ENCODE data around the gene TM6SF1. TPM values are rescaled to one million over a fixed set of nuclear protein-coding genes. Genes with fewer than 3 reads are reported as not detected.

TM6SF1 gene
- total RNA-seq, 1 donor from 2014 or later: not detected

GRCh38 chr15:83170474-83171165, 63.2 kb downstream of the TM6SF1 start:
- Mint-ChIP-seq H3K27ac (no peak overlapping the region), H3K9me3 (peaks cover 53% of the 10 kb centered on the region), H3K27me3 (ENCODE audit: insufficient read depth, low read depth) (no peaks in the 10 kb centered on the region), H3K36me3 (peaks cover 53% of the 10 kb centered on the region), H3K4me3 (no peak overlapping the region), H3K4me1 (no peaks in the 10 kb centered on the region)
- DNase-seq (ENCODE audit: low spot score): no peak
- peaks cover 14% of the 10 kb centered on the region for H4K20me1 ChIP-seq (ENCODE audit: low read depth)
- TF ChIP-seq EZH2 (IDR thresholded peaks at IDR 0.05): no peak
- no peak for TF ChIP-seq EZH2phosphoT487 (IDR thresholded peaks at IDR 0.05)
- TF ChIP-seq, protein P1, sequence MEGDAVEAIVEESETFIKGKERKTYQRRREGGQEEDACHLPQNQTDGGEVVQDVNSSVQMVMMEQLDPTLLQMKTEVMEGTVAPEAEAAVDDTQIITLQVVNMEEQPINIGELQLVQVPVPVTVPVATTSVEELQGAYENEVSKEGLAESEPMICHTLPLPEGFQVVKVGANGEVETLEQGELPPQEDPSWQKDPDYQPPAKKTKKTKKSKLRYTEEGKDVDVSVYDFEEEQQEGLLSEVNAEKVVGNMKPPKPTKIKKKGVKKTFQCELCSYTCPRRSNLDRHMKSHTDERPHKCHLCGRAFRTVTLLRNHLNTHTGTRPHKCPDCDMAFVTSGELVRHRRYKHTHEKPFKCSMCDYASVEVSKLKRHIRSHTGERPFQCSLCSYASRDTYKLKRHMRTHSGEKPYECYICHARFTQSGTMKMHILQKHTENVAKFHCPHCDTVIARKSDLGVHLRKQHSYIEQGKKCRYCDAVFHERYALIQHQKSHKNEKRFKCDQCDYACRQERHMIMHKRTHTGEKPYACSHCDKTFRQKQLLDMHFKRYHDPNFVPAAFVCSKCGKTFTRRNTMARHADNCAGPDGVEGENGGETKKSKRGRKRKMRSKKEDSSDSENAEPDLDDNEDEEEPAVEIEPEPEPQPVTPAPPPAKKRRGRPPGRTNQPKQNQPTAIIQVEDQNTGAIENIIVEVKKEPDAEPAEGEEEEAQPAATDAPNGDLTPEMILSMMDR (IDR thresholded peaks at IDR 0.05): no peak
- H3K79me2 ChIP-seq (ENCODE audit: low read depth): peaks cover 100% of the 10 kb centered on the region
- H3K27ac ChIP-seq: no peak overlapping the region
- H2AFZ ChIP-seq (replicated peaks): no peak overlapping the region
- peaks cover 4% of the 10 kb centered on the region for H3K36me3 ChIP-seq
- no peaks in the 10 kb centered on the region for H3K27me3 ChIP-seq
- H3K4me2 ChIP-seq: no peak overlapping the region
- H3K4me1 ChIP-seq: no peaks in the 10 kb centered on the region
- no peaks in the 10 kb centered on the region for H3F3A ChIP-seq (ENCODE audit: low read depth)
- no peak overlapping the region for H3K9ac ChIP-seq
- H3K4me3 ChIP-seq: no peak overlapping the region
- peaks cover 8% of the 10 kb centered on the region for H3K9me3 ChIP-seq (ENCODE audit: low read depth)

- peaks cover 100% of the 10 kb centered on the region for H3K79me2 ChIP-seq (ENCODE audit: low read depth)
- no peak overlapping the region for H3K9ac ChIP-seq
- no peak for DNase-seq (ENCODE audit: low spot score)
- H3K4me2 ChIP-seq: no peak overlapping the region
- Mint-ChIP-seq H3K27ac (no peak overlapping the region), H3K36me3 (peaks cover 46% of the 10 kb centered on the region), H3K4me3 (no peak overlapping the region), H3K4me1 (no peaks in the 10 kb centered on the region), H3K9me3 (peaks cover 14% of the 10 kb centered on the region), H3K27me3 (ENCODE audit: insufficient read depth, low read depth) (no peaks in the 10 kb centered on the region)
- H3K9me3 ChIP-seq (ENCODE audit: low read depth): no peaks in the 10 kb centered on the region
- no peaks in the 10 kb centered on the region for H3K27me3 ChIP-seq
- TF ChIP-seq, protein P1 (IDR thresholded peaks at IDR 0.05): no peak
- TF ChIP-seq EZH2phosphoT487 (IDR thresholded peaks at IDR 0.05) (no peak), EZH2 (IDR thresholded peaks at IDR 0.05) (no peak)
- no peak overlapping the region for H2AFZ ChIP-seq (replicated peaks)
- H3K4me1 ChIP-seq: no peaks in the 10 kb centered on the region
- H3K4me3 ChIP-seq: no peak overlapping the region
- H3K27ac ChIP-seq: no peak overlapping the region
- H4K20me1 ChIP-seq (ENCODE audit: low read depth): peaks cover 44% of the 10 kb centered on the region
- H3K36me3 ChIP-seq: peaks cover 4% of the 10 kb centered on the region
- no peaks in the 10 kb centered on the region for H3F3A ChIP-seq (ENCODE audit: low read depth)
Measured at GRCh38 chr15:83174891-83175290, 67.4 kb downstream of the TM6SF1 start.

- peaks cover 100% of the 10 kb centered on the region for H3K79me2 ChIP-seq (ENCODE audit: low read depth)
- H3K9me3 ChIP-seq (ENCODE audit: low read depth): no peaks in the 10 kb centered on the region
- no peaks in the 10 kb centered on the region for H3F3A ChIP-seq (ENCODE audit: low read depth)
- H3K27me3 Mint-ChIP-seq (ENCODE audit: insufficient read depth, low read depth): no peaks in the 10 kb centered on the region
- no peaks in the 10 kb centered on the region for H3K4me1 Mint-ChIP-seq
- no peak overlapping the region for H3K9ac ChIP-seq
- H4K20me1 ChIP-seq (ENCODE audit: low read depth): peaks cover 71% of the 10 kb centered on the region
- no peak overlapping the region for H3K4me3 ChIP-seq
- H3K36me3 Mint-ChIP-seq: peaks cover 38% of the 10 kb centered on the region
- no peaks in the 10 kb centered on the region for H3K27me3 ChIP-seq
- no peak overlapping the region for H3K4me3 Mint-ChIP-seq
- no peak overlapping the region for H2AFZ ChIP-seq (replicated peaks)
- H3K9me3 Mint-ChIP-seq: peaks cover 5% of the 10 kb centered on the region
- TF ChIP-seq, protein P1 (IDR thresholded peaks at IDR 0.05): no peak
- no peak for TF ChIP-seq EZH2 (IDR thresholded peaks at IDR 0.05)
- no peak for TF ChIP-seq EZH2phosphoT487 (IDR thresholded peaks at IDR 0.05)
- H3K27ac Mint-ChIP-seq: no peak overlapping the region
- no peaks in the 10 kb centered on the region for H3K4me1 ChIP-seq
- no peak overlapping the region for H3K27ac ChIP-seq
- no peak for DNase-seq (ENCODE audit: low spot score)
- peaks cover 4% of the 10 kb centered on the region for H3K36me3 ChIP-seq
- H3K4me2 ChIP-seq: no peak overlapping the region
Measured at GRCh38 chr15:83178390-83178789, 70.9 kb downstream of the TM6SF1 start.
